Measurements from ENCODE around the gene ZNF646.

ZNF646 gene

GRCh38 chr16:31113121-31114120 is 39.2 kb downstream of the ZNF646 start:
- peak overlapping the region; percentile 11 for H3K4me2 ChIP-seq (ENCODE audit: insufficient read depth, low read length, poor library complexity, severe bottlenecking)
- H2AFZ ChIP-seq (ENCODE audit: low read length): no peak overlapping the region
- H3K4ac ChIP-seq (ENCODE audit: low read length): no peak overlapping the region
- no peak overlapping the region for H4K8ac ChIP-seq (ENCODE audit: low read depth, low read length)
- H2BK5ac ChIP-seq (ENCODE audit: low read length): no peak overlapping the region
- H3K9me3 ChIP-seq (replicated peaks in 1 of 2; ENCODE audit: control insufficient read depth in 2 of 2, insufficient read depth in 1 of 2, low read depth in 1 of 2, low read length in 2 of 2): peaks cover 0 to 1% of the 10 kb centered on the region in 2 donors
- no peak for DNase-seq (ENCODE audit: low spot score)
- no peak overlapping the region for H3K27ac ChIP-seq (replicated peaks; ENCODE audit: low read length)
- no peak overlapping the region for H3K4me3 ChIP-seq (ENCODE audit: low read length in 2 of 2)
- WGBS, 2 donors (ENCODE audit: extremely low coverage in 2 of 2, insufficient read length in 2 of 2, insufficient replicate concordance in 1 of 2): no CpG with 5 or more reads among the region's 5 CpGs
- H3K4me1 ChIP-seq (ENCODE audit: control insufficient read depth in 2 of 2, insufficient read depth in 1 of 2, low read depth in 1 of 2, low read length in 2 of 2): peaks cover 3 to 8% of the 10 kb centered on the region in 2 donors
- H3K18ac ChIP-seq (ENCODE audit: low read length): no peak overlapping the region
- no peak overlapping the region for H3K14ac ChIP-seq (ENCODE audit: low read length)
- no peak overlapping the region for H3K9ac ChIP-seq (ENCODE audit: low read depth, low read length, poor library complexity)
- H2AK5ac ChIP-seq (ENCODE audit: low read depth, low read length): no peak overlapping the region
- peaks cover 10% of the 10 kb centered on the region for H3K79me1 ChIP-seq (ENCODE audit: low read depth, low read length)
- no peak overlapping the region for H2BK120ac ChIP-seq (ENCODE audit: low read depth, low read length)
- no peak overlapping the region for H2BK15ac ChIP-seq (ENCODE audit: low read length)
- H4K91ac ChIP-seq (ENCODE audit: low read depth, low read length, poor library complexity): no peak overlapping the region
- no peak overlapping the region for H2BK12ac ChIP-seq (ENCODE audit: low read length)
- H3K23ac ChIP-seq (ENCODE audit: low read depth, low read length, poor library complexity): no peak overlapping the region
- H3K27me3 ChIP-seq (ENCODE audit: control insufficient read depth in 3 of 3, insufficient read depth in 3 of 3, low read depth in 1 of 3, low read length in 3 of 3): no peaks in the 10 kb centered on the region
- peaks cover 31 to 43% of the 10 kb centered on the region in 2 donors for H3K36me3 ChIP-seq (replicated peaks in 1 of 2; ENCODE audit: control insufficient read depth in 2 of 2, insufficient read depth in 2 of 2, low read length in 2 of 2)

- H3K9ac ChIP-seq (ENCODE audit: low read depth, low read length, poor library complexity): no peak overlapping the region
- H3K27me3 ChIP-seq (ENCODE audit: control insufficient read depth in 3 of 3, insufficient read depth in 3 of 3, low read depth in 1 of 3, low read length in 3 of 3): no peaks in the 10 kb centered on the region
- no peak overlapping the region for H2BK120ac ChIP-seq (ENCODE audit: low read depth, low read length)
- H3K23ac ChIP-seq (ENCODE audit: low read depth, low read length, poor library complexity): no peak overlapping the region
- no peak overlapping the region for H2BK5ac ChIP-seq (ENCODE audit: low read length)
- H2BK15ac ChIP-seq (ENCODE audit: low read length): no peak overlapping the region
- peaks cover 5 to 6% of the 10 kb centered on the region in 2 donors for H3K4me1 ChIP-seq (ENCODE audit: control insufficient read depth in 2 of 2, insufficient read depth in 1 of 2, low read depth in 1 of 2, low read length in 2 of 2)
- no peak overlapping the region for H3K4me3 ChIP-seq (ENCODE audit: low read length in 2 of 2)
- H3K14ac ChIP-seq (ENCODE audit: low read length): no peak overlapping the region
- H3K36me3 ChIP-seq (replicated peaks in 1 of 2; ENCODE audit: control insufficient read depth in 2 of 2, insufficient read depth in 2 of 2, low read length in 2 of 2): peaks cover 31 to 51% of the 10 kb centered on the region in 2 donors
- WGBS, 2 donors (ENCODE audit: extremely low coverage in 2 of 2, insufficient read length in 2 of 2, insufficient replicate concordance in 1 of 2): no CpG with 5 or more reads among the region's 8 CpGs
- H3K79me1 ChIP-seq (ENCODE audit: low read depth, low read length): peaks cover 6% of the 10 kb centered on the region
- no peak overlapping the region for H3K4me2 ChIP-seq (ENCODE audit: insufficient read depth, low read length, poor library complexity, severe bottlenecking)
- no peak overlapping the region for H4K8ac ChIP-seq (ENCODE audit: low read depth, low read length)
- peaks cover 0 to under 1% of the 10 kb centered on the region in 2 donors for H3K9me3 ChIP-seq (replicated peaks in 1 of 2; ENCODE audit: control insufficient read depth in 2 of 2, insufficient read depth in 1 of 2, low read depth in 1 of 2, low read length in 2 of 2)
- H2AK5ac ChIP-seq (ENCODE audit: low read depth, low read length): no peak overlapping the region
- no peak overlapping the region for H2BK12ac ChIP-seq (ENCODE audit: low read length)
- H2AFZ ChIP-seq (ENCODE audit: low read length): no peak overlapping the region
- no peak overlapping the region for H3K18ac ChIP-seq (ENCODE audit: low read length)
- DNase-seq (ENCODE audit: low spot score): no peak
- H4K91ac ChIP-seq (ENCODE audit: low read depth, low read length, poor library complexity): no peak overlapping the region
- H3K27ac ChIP-seq (replicated peaks; ENCODE audit: low read length): no peak overlapping the region
- no peak overlapping the region for H3K4ac ChIP-seq (ENCODE audit: low read length)
Observed at GRCh38 chr16:31114468-31114867, 40.2 kb downstream of the ZNF646 start.

DNA sequence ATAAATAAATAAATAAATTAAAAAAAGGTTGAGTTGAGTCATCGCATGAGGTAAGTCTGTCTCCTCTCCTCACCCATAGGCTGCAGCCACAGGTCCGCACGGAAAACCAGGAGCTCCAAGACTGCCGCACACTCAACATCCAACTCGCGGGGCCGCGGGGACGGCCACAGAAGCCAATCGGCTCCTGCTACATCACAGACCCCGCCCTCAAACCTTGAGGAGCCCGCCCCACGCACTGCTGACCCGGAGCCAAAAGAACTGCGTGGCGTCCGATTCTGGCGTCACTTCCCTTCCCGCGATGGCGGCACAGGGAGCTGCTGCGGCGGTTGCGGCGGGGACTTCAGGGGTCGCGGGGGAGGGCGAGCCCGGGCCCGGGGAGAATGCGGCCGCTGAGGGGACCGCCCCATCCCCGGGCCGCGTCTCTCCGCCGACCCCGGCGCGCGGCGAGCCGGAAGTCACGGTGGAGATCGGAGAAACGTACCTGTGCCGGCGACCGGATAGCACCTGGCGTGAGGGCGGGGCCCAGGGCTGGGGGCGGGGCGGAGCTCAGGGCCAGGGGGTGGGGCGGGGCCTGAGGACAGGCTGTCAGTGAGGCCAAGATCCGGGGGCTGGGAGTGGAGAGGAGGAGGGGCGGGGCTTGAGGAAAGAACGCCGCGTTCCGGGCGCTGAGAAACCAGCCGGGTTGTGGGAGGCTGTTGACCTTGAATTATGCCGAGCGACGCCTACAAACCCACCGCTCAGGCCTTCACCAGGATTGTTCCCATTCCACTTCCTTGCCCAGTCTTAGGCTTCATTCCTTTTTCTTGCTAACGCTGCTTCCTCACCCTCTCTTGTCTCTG is 43.4 kb downstream of the ZNF646 start, which contains the start of gene KAT8:
Gene KAT8 (plus strand): TSS at position 281 of the 839 bp plus-strand sequence. CDS start 18 bp downstream, at position 299.
- Histone ChIP-seq H3K23ac (ENCODE audit: low read depth, low read length, poor library complexity) (peak within 1 kb of the TSS; percentile 96), H4K91ac (ENCODE audit: low read depth, low read length, poor library complexity) (no peak within 1 kb of the TSS), H2BK12ac (ENCODE audit: low read length) (no peak within 1 kb of the TSS), H4K8ac (ENCODE audit: low read depth, low read length) (no peak within 1 kb of the TSS), H2AK5ac (ENCODE audit: low read depth, low read length) (no peak within 1 kb of the TSS), H2BK120ac (ENCODE audit: low read depth, low read length) (no peak within 1 kb of the TSS), H3K4ac (ENCODE audit: low read length) (no peak within 1 kb of the TSS), H3K14ac (ENCODE audit: low read length) (no peak within 1 kb of the TSS), H3K4me3 (ENCODE audit: low read length in 2 of 2) (peak within 1 kb of the TSS; percentile 70 to 91), H3K9me3 (replicated peaks in 1 of 2; ENCODE audit: control insufficient read depth in 2 of 2, insufficient read depth in 1 of 2, low read depth in 1 of 2, low read length in 2 of 2) (no peaks in the 10 kb centered on the region), H3K36me3 (replicated peaks in 1 of 2; ENCODE audit: control insufficient read depth in 2 of 2, insufficient read depth in 2 of 2, low read length in 2 of 2) (peaks cover 23 to 51% of the 10 kb centered on the region in 2 donors), H3K27ac (replicated peaks; ENCODE audit: low read length) (peak within 1 kb of the TSS; percentile 81), H2AFZ (ENCODE audit: low read length) (peak within 1 kb of the TSS; percentile 88), H3K79me1 (ENCODE audit: low read depth, low read length) (peaks cover 7% of the 10 kb centered on the region), H3K4me1 (ENCODE audit: control insufficient read depth in 2 of 2, insufficient read depth in 1 of 2, low read depth in 1 of 2, low read length in 2 of 2) (peaks cover 3 to 5% of the 10 kb centered on the region in 2 donors), H3K9ac (ENCODE audit: low read depth, low read length, poor library complexity) (peak within 1 kb of the TSS; percentile 81), H3K27me3 (ENCODE audit: control insufficient read depth in 3 of 3, insufficient read depth in 3 of 3, low read depth in 1 of 3, low read length in 3 of 3) (no peaks in the 10 kb centered on the region), H3K18ac (ENCODE audit: low read length) (peak within 1 kb of the TSS; percentile 94), H3K4me2 (ENCODE audit: insufficient read depth, low read length, poor library complexity, severe bottlenecking) (peak within 1 kb of the TSS; percentile 82), H2BK15ac (ENCODE audit: low read length) (no peak within 1 kb of the TSS), H2BK5ac (ENCODE audit: low read length) (no peak within 1 kb of the TSS)
- WGBS, 2 donors (ENCODE audit: extremely low coverage in 2 of 2, insufficient read length in 2 of 2, insufficient replicate concordance in 1 of 2): no CpG with 5 or more reads among the region's 68 CpGs
- DNase-seq (ENCODE audit: low spot score): peak; percentile 95
